ENCODE measurements around the gene MUC5AC. TPM values are rescaled to one million over a fixed set of nuclear protein-coding genes. Genes with fewer than 3 reads are reported as not detected.

Gene MUC5AC
- total and polyA plus RNA-seq, 11 donors: not detected

DNA sequence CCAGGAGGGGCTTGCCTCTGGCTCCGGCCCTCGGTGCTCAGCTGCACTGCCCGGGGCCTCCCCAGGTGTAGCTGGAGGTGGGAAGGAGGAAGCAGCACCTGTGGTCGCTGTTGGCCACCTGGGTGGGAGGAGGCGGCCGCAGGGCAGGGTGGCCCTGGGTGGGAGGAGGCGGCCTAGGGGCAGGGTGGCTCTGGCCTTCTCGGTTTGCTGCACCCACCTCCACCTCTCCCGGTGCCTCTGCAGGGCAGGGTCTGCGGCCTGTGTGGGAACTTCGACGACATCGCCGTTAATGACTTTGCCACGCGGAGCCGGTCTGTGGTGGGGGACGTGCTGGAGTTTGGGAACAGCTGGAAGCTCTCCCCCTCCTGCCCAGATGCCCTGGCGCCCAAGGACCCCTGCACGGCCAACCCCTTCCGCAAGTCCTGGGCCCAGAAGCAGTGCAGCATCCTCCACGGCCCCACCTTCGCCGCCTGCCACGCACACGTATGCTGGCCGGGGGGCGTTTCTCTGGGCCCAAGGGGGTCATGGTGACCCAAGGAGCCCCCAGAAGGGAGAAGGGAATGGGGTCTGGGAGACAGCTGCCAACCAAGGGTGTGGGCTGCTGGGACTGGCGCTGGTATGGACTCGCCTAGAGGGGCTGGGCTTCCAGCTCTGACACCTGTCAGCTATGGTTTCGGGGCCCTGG is 20.6 kb downstream of the MUC5AC start:
- TF ChIP-seq POLR2A (IDR thresholded peaks at IDR 0.05): no peak
- TF ChIP-seq, protein P1, sequence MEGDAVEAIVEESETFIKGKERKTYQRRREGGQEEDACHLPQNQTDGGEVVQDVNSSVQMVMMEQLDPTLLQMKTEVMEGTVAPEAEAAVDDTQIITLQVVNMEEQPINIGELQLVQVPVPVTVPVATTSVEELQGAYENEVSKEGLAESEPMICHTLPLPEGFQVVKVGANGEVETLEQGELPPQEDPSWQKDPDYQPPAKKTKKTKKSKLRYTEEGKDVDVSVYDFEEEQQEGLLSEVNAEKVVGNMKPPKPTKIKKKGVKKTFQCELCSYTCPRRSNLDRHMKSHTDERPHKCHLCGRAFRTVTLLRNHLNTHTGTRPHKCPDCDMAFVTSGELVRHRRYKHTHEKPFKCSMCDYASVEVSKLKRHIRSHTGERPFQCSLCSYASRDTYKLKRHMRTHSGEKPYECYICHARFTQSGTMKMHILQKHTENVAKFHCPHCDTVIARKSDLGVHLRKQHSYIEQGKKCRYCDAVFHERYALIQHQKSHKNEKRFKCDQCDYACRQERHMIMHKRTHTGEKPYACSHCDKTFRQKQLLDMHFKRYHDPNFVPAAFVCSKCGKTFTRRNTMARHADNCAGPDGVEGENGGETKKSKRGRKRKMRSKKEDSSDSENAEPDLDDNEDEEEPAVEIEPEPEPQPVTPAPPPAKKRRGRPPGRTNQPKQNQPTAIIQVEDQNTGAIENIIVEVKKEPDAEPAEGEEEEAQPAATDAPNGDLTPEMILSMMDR (IDR thresholded peaks at IDR 0.05): no peak
- no peaks in the 10 kb centered on the region for H3K9me3 ChIP-seq
- H3K4me1 ChIP-seq: no peaks in the 10 kb centered on the region
- H3K27ac ChIP-seq: no peak overlapping the region
- 79 to 86% (median 82%) methylated on average over 22 to 31 of the region's 31 CpGs for WGBS, 4 donors
- no peak overlapping the region for H3K4me3 ChIP-seq
- ATAC-seq: no peak
- peak in 3 of 5 donors; percentile 19 to 49 (median 19) for DNase-seq
- intact Hi-C loops (cut with DNase I): no loop called here
- H3K36me3 ChIP-seq: no peaks in the 10 kb centered on the region
- H3K27me3 ChIP-seq: peaks cover 0 to 6% (median 0%) of the 10 kb centered on the region in 9 donors

DNA sequence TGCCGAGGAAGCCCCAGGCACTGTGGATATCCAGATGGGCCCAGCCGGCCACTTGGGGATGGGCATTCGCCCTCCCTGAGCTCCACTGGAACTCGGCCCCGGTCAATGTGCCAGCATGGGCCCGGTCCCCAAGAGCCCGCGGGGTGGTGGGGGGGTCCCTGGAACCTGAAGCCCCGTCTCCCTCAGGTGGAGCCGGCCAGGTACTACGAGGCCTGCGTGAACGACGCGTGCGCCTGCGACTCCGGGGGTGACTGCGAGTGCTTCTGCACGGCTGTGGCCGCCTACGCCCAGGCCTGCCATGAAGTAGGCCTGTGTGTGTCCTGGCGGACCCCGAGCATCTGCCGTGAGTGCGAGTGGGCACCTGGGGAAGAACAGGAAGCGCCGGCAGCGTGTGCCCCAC is 21.2 kb downstream of the MUC5AC start:
- no peaks in the 10 kb centered on the region for H3K4me1 ChIP-seq
- intact Hi-C loops (cut with DNase I): no loop called here
- H3K36me3 ChIP-seq: no peaks in the 10 kb centered on the region
- no peaks in the 10 kb centered on the region for H3K9me3 ChIP-seq
- no peak overlapping the region for H3K4me3 ChIP-seq
- no peak for TF ChIP-seq POLR2A (IDR thresholded peaks at IDR 0.05)
- TF ChIP-seq, protein P1 (IDR thresholded peaks at IDR 0.05): no peak
- 87 to 89% (median 88%) methylated on average over 25 to 29 of the region's 29 CpGs for WGBS, 4 donors
- peaks cover 0 to 6% (median 0%) of the 10 kb centered on the region in 9 donors for H3K27me3 ChIP-seq
- no peak overlapping the region for H3K27ac ChIP-seq
- ATAC-seq (no peak), DNase-seq (peak in 3 of 5 donors; percentile 13 to 50 (median 15))

DNA sequence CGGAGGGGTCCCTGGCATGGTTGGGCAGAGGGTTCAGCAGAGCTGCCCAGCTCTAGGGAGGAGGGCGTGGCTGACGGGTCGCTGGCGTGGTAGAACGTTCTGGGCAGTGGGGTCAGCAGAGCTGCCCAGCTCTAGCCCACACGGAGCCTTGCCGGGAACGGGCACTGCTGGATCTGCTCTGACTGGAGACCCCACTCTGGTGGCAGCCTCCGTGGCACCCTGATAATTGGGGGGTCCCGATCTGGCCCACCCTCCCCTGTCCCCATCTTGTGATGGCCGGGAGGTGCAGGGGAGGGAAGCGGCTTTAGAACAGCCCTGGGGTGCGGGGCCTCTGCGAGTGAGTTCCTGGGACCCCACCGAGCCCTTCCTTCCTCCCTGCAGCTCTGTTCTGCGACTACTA is 21.9 kb downstream of the MUC5AC start:
- H3K27me3 ChIP-seq: peaks cover 0 to 6% (median 0%) of the 10 kb centered on the region in 9 donors
- H3K36me3 ChIP-seq: no peaks in the 10 kb centered on the region
- no peaks in the 10 kb centered on the region for H3K9me3 ChIP-seq
- WGBS, 4 donors: 80 to 89% (median 85%) methylated on average over 6 to 17 of the region's 17 CpGs
- no peak overlapping the region for H3K27ac ChIP-seq
- ATAC-seq (no peak), DNase-seq (peak in 2 of 5 donors; percentile 16 to 55)
- no peak overlapping the region for H3K4me3 ChIP-seq
- H3K4me1 ChIP-seq: no peaks in the 10 kb centered on the region
- intact Hi-C loops (cut with DNase I): no loop called here
- TF ChIP-seq, protein P1 (IDR thresholded peaks at IDR 0.05): no peak
- no peak for TF ChIP-seq POLR2A (IDR thresholded peaks at IDR 0.05)

DNA sequence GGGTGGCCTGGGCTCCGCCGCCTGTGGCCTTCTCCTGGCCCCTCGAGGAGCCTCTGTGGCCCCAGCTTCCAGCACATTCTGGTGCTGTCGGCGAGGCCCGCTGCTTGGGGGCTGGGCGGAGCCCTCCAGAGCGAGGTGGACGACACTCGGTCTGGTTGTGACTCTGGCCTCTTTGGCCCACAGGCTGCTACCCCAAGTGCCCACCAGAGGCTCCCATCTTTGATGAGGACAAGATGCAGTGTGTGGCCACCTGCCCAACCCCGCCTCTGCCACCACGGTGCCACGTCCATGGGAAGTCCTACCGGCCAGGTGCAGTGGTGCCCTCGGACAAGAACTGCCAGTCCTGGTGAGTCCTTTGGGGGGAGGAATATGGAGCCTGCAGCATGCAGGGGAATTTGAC is 22.4 kb downstream of the MUC5AC start:
- TF ChIP-seq, protein P1 (IDR thresholded peaks at IDR 0.05): no peak
- TF ChIP-seq POLR2A (IDR thresholded peaks at IDR 0.05): no peak
- Histone ChIP-seq H3K36me3 (no peaks in the 10 kb centered on the region), H3K4me3 (no peak overlapping the region), H3K4me1 (no peaks in the 10 kb centered on the region), H3K27ac (no peak overlapping the region), H3K27me3 (peaks cover 0 to 6% (median 0%) of the 10 kb centered on the region in 9 donors), H3K9me3 (no peaks in the 10 kb centered on the region)
- ATAC-seq (no peak), DNase-seq (peak in 3 of 5 donors; percentile 8 to 44 (median 9))
- WGBS, 4 donors: 79 to 92% (median 83%) methylated on average over 4 to 15 of the region's 15 CpGs
- intact Hi-C loops (cut with DNase I): no loop called here

Measured in heart left ventricle (tissue), 16 donors.